GM19452 (cell line): ENCODE measurements around the gene ANKS1B.

Source experiments
- ATAC-seq: cut with Tn5 transposase; IDR thresholded peaks from one replicate; pipeline ENCODE4 v1.9.1; 2021; ENCODE audit not compliant: unreplicated experiment

ANKS1B gene

GRCh38 chr12:99140017-99140720 lies 844.6 kb downstream of the ANKS1B start:
- ATAC-seq = no peak

- no peak for ATAC-seq
Measured at GRCh38 chr12:99138393-99138792, 846.3 kb downstream of the ANKS1B start.

- ATAC-seq = no peak
Measured at GRCh38 chr12:99137124-99137855, 847.4 kb downstream of the ANKS1B start.

DNA sequence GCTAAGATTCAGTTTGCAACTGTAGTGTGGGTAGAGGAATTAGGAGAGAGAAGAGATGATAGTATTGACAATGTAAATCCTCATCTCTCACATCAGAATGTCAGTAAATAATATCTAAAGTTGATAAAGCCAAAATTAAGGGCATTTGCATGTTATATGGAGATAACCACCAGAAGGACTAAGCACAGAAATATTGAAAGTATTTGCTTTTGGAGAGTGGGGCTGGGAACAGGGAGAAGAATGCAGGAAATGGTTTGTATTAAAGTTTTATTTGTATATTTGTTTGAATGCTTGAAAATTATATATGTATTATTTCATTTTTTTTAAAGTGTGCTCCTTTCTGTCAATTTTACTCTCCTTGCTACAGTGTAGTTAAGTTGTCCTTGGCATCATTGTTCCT lies 848.2 kb downstream of the ANKS1B start:
- no peak for ATAC-seq

DNA sequence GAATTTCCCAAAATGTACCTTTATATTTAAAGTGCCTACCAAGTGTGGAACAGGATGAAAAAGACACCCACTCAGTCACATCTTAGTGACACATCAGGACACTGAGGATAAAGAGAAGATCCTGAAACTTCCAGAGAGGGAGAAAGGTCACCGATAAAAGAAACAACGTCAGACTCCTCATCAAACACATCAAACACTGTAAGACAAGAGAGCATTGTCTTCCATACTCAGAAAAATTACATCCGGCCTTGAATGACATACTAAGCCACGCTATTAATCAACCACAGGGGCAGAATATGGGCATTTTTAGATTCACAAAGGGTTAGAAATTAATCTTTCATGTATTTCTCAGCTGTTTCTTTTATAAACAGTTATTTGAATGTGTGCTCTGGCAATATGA lies 849.4 kb downstream of the ANKS1B start:
- ATAC-seq = no peak

GRCh38 chr12:99133401-99133800 lies 851.3 kb downstream of the ANKS1B start:
- no peak for ATAC-seq

GRCh38 chr12:99131751-99132199 lies 853.0 kb downstream of the ANKS1B start:
- ATAC-seq = no peak

GRCh38 chr12:99130808-99131553 lies 853.8 kb downstream of the ANKS1B start:
- ATAC-seq = peak; percentile 94

DNA sequence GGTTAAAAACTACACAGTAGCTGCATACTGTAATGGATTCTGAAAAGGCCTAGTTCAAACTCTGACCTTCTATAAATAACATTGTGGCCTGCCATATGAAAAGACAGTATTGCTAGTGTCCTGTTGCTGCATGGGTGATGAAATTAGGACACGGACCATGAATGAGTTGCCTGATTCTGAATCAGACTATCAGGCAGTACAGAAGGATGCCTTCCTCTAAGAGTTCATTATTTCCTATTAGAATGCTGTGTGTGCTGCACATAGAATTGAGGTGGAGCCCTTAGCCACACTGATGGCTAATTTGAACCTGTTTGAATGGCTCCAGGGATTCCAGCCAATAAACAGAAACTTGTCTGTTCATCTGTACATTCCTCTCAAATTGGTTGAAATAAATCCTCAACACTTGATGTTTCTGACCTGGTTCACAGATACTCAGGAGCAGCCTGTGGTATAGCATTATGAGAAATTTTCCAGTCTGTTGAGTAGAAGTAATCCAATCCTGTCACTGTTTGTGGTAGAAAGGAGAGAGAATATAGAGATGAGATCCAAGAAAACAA lies 856.4 kb downstream of the ANKS1B start:
- no peak for ATAC-seq

DNA sequence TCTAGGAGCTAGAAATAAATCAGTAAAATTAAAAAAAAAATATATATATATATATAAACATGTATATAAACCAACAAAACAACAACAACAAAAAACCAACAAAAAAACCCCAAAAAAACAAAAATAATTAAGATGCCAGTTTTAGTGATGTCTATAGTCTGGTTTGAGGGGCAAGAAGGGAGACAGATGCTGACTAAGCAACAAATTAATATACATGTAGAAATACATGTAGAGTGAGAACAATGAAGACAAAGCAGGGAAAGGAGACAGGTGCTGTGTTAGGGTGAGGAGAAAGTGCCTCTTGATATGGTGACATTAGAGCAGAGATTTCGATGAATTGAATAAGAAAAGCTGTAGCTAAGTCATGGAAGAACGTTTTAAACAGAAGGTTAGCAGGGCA lies 861.8 kb downstream of the ANKS1B start:
- no peak for ATAC-seq

- ATAC-seq = no peak
Measured at GRCh38 chr12:99122496-99122895, 862.2 kb downstream of the ANKS1B start.

GRCh38 chr12:99121546-99121945 lies 863.2 kb downstream of the ANKS1B start:
- no peak for ATAC-seq

DNA sequence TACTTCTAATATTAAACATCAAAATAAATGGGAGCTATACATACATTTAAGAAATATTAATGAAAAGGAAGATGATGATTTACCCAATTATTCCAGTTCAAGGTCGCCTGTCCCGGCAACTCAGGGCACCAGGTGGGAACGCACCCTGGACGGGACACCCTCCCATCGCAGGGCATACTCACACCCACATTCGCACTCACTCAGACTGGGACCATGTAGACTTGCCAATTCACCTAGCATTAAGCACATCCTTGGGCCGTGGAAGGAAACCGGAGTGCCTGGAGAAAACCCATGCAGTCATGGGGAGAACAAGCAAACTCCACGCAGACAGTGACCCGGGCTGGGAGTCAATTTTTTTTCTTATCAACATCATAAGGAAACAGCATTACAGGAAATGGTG lies 864.8 kb downstream of the ANKS1B start:
- ATAC-seq = no peak

DNA sequence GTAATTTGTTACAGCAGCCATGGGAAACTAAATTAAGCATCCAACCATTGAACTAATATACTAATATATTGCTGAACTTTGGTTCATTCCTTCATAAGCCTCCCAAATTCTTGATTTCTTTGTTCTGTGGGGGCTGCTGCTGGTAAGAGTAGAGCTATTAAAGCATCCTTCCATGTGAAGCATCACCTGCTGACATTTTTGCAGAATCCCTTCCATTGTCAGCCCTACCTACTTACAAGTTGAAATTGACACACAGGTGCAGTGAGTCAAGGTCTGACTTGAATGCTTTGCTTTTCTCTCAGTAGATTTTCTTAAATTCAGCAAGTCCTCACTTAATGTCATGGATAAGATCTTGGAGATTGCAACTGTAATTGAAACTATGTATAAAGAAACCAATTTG lies 865.3 kb downstream of the ANKS1B start:
- ATAC-seq = no peak

DNA sequence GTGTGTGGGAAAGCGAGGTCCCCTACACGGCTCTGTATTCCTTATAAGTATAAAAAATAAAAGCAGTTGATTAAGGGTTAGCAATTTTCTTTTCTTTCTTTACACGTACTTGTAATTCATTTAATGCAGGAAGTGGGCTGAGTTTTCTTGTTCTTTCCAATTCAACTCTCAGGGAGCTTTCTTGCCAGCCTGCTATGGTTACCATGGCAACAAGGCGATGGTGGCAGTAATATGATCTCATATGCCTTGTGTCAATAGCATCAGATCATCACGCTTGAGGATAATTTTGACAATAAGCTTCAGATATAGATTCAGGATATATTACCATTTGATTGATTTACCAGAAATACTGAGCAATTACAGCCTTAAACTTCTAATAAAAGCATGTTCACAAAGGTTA lies 873.1 kb downstream of the ANKS1B start:
- no peak for ATAC-seq

- no peak for ATAC-seq
Measured at GRCh38 chr12:99110868-99111267, 873.9 kb downstream of the ANKS1B start.

- no peak for ATAC-seq
Measured at GRCh38 chr12:99110212-99110611, 874.5 kb downstream of the ANKS1B start.

GRCh38 chr12:99108924-99109323 lies 875.8 kb downstream of the ANKS1B start:
- no peak for ATAC-seq

- no peak for ATAC-seq
Measured at GRCh38 chr12:99099786-99100185, 885.0 kb downstream of the ANKS1B start.

GRCh38 chr12:99097171-99097570 lies 887.6 kb downstream of the ANKS1B start:
- no peak for ATAC-seq

- no peak for ATAC-seq
Measured at GRCh38 chr12:99093166-99093565, 891.6 kb downstream of the ANKS1B start.
